NCI-H2107 treated with DMSO at 0.1 percent for 48 hours (cell line): ENCODE measurements around the gene TGFBR3.

Source experiments
- DNase-seq: peaks from one replicate; lab custom pipeline; 2025; ENCODE audit not compliant: unreplicated experiment; lab: John Stamatoyannopoulos, UW

TGFBR3 gene

DNA sequence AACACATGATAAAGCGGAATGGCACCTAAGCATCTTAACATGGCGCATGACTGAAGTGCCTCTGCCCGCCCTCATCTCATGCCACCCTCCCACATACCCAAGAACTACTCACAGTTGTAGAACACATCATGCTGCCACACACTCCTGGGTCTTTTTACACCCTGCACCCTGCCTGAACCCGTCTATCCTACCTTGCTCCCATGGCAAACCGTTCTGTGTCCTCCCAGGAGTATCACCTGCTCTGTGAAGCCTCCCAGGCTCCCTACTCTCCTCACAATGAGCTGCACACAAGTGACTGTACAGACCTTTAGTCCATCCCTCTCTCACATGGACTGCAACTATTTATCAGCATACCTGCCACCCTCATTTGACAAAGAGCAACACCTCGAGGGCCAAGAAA lies 144.0 kb downstream of the TGFBR3 start:
- DNase-seq, result no peak

DNA sequence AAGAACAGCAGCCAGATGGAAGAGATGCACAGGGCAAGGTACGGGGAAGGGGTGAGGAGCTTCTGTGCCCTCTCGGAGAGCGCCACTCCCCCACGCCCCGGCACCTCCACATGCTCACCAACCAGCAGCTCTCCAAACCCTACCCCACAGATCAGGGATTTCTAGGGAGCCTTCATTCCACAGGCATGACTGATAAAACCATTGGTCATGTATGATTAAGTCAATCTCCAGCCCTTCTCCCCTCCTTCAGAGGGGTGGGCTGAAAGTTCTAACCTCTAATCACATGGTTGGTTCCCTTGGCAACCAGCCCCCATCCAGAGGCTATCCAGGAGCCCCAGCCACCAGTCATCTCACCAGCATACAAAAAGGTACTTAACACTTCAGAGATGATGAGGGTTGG lies 144.7 kb downstream of the TGFBR3 start:
- no peak for DNase-seq

GRCh38 chr1:91737650-91738049 lies 148.3 kb downstream of the TGFBR3 start:
- no peak for DNase-seq

DNA sequence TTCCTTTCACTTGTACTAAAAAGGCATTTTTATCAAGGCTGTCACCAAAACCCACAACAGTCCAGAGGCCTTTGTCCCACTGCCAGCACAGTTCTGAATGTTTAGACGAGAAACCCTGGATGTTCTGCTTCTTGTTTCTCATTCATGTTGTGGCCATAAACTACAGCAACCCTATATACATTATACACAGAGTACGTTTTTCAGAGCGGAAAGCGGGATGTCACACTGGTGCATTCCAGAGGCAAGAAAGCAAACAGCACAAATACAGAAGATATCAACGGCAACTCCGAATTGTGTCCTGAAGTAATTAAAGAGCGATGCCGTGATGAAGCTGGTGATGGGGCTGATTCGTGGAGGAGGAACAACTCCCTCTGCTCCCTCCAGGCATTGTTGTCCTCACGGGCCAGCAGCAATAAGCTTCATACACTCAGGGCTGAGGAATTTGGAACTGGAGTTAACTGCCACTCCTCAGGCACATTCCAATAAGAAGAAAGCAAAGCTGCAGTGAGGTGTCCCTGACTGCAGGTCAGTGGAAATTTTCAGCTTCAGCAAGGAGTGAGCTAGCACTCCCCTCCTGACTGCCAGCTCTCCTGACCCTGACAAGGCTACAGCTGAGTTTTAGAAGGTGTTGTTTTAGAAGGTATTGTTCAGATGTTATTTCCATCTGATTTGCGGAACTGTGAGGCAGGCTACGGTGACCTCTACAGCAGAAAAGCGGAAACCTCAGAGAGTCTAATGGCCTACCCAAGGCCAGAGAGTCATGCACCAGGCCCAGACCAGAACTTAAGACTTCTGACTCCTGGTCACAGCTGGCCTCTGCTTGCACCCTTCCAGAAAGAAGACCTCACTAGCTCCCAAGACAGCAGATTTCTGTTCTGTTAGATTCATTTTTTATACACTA lies 149.0 kb downstream of the TGFBR3 start:
- DNase-seq, result no peak

GRCh38 chr1:91736146-91736714 lies 149.7 kb downstream of the TGFBR3 start:
- no peak for DNase-seq

- no peak for DNase-seq
Observed at GRCh38 chr1:91735266-91735845, 150.6 kb downstream of the TGFBR3 start.

DNA sequence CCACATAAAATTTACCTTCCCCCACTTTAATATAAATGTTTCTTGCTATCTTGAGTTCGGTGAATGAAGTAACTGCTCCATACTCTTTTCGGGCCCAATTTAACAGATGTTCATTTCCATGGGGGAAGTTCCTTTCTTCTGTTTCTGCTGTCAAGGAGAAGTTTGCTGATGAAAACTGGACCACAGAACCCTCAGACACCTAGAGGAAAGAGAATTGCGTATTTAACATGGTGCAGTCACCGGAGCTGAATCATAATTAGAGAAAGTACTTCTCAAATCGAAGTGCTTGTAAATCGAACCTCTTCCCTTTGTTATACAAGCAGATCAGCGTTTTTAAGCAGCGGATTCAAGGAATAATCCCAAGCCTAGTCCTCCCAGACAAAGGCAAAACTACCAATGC lies 151.2 kb downstream of the TGFBR3 start:
- DNase-seq, result no peak

GRCh38 chr1:91733108-91733710 lies 152.7 kb downstream of the TGFBR3 start:
- no peak for DNase-seq

- DNase-seq, result peak; percentile 76
Observed at GRCh38 chr1:91732291-91733107, 153.5 kb downstream of the TGFBR3 start.

GRCh38 chr1:91731815-91732214 lies 154.1 kb downstream of the TGFBR3 start:
- peak; percentile 54 for DNase-seq

DNA sequence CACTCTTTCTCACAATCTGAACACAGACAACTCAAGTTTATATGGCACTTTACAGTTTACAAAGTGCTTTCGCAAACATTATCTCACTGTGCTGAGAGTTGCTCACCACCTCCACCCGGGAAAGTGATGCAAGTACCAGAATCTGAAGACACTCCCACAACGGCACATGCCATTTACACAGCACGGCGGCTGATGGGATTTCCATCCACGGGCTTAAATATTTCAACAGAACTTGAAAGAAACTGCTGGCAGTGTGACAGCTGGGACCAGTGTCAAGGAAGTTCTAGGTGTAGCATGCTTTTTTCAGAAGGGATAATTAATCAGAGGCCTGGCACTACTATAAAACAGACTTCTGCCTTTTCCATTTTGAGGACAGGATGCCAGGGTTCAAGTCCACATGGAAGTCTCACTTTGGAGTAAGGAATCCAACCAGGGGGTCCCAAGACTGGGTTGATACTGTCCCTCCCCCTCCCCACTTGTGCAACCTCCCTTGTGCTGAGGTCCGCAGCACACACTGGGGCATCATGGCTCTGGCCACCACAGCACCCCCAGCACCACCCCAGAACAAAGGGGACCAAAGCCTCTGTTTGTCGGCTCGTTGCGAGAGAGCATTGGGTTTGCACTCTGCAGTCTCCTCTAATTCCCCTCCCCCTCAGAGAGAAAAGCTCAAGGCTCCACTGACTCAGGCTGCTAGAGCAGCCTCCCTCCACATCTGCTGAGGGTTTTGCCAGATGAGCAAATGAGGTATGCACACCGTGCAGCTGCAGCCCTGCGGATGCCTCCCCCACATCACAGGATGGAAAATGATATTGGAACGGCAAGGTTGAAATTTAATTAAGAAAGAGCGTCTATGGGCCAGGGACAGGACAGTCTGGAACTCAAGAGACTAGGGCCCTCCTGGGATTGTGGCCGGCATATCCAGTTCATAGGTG lies 154.9 kb downstream of the TGFBR3 start:
- no peak for DNase-seq

GRCh38 chr1:91729621-91730358 lies 156.2 kb downstream of the TGFBR3 start:
- DNase-seq, result no peak

GRCh38 chr1:91727763-91728162 lies 158.2 kb downstream of the TGFBR3 start:
- DNase-seq, result no peak

- DNase-seq, result no peak
Observed at GRCh38 chr1:91725989-91726721, 159.8 kb downstream of the TGFBR3 start.

DNA sequence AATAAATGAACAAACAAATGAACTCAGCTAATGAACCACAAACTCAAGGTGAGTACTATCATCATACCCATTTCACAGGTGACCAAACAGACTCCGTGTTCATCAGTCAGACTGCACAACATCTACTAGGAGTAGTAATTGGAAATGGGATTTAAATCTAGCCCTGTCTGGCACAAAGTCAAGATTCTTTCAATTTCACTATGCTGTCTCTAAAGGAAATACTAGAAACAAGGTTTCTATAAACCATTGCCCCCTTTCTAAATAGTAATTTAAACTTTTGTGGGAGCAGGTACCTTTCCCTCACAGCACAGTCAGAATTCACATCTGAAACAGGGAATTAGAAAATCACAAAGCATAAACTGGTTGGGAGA lies 160.3 kb downstream of the TGFBR3 start:
- no peak for DNase-seq

- DNase-seq, result no peak
Observed at GRCh38 chr1:91724644-91725043, 161.3 kb downstream of the TGFBR3 start.

DNA sequence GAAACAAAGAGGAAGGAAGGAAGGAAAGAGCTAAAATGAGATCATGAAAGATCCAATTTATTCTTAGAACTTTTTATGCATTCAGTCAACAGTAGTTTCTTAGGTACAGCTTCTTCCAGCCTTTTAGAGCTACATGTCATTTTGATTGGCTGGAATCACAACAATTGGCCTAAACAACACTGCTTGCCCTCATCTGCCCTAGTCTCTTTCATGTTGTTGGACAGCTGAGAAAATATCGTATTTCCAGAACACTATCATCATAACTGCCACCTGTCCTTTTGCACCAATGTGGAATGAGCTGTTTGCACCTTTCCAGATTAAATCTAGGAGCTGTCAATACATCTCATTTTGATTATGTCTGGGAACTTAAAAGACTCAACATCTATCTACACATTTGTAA lies 161.7 kb downstream of the TGFBR3 start:
- no peak for DNase-seq

- DNase-seq, result no peak
Observed at GRCh38 chr1:91720044-91720443, 165.9 kb downstream of the TGFBR3 start.

- no peak for DNase-seq
Observed at GRCh38 chr1:91718877-91719276, 167.1 kb downstream of the TGFBR3 start.
